Muscle layer of duodenum (tissue), 2 donors: ENCODE data around the gene ZNF554.

Experiments
- H3K27ac ChIP-seq: one replicate; pipeline ENCODE4 v1.7.0; 2013; ENCODE audit warnings: mild to moderate bottlenecking, low read length
- H3K27me3 ChIP-seq: one replicate; pipeline ENCODE4 v1.7.0; 2013; ENCODE audit warnings: low read depth, mild to moderate bottlenecking, control low read depth, low read length
- H3K36me3 ChIP-seq, 2 donors: one replicate each; pipeline ENCODE4 v1.7.0; 2013; ENCODE audit warnings: low read length in 2 of 2, control low read depth in 1 of 2, mild to moderate bottlenecking in 1 of 2; ENCODE audit not compliant: insufficient read depth in 2 of 2, control insufficient read depth in 1 of 2
- H3K4me1 ChIP-seq, 2 donors: one replicate each; pipeline ENCODE4 v1.7.0; 2013; ENCODE audit warnings: low read length in 2 of 2, mild to moderate bottlenecking in 2 of 2, control low read depth in 1 of 2, moderate library complexity in 1 of 2; ENCODE audit not compliant: insufficient read depth in 2 of 2, control insufficient read depth in 1 of 2
- H3K4me3 ChIP-seq, 2 donors: one replicate each; pipeline ENCODE4 v1.7.0; 2013; ENCODE audit warnings: low read length in 2 of 2, low read depth in 1 of 2, mild to moderate bottlenecking in 1 of 2
- H3K9me3 ChIP-seq, 2 donors: one replicate each; pipeline ENCODE4 v1.7.0; 2013; ENCODE audit warnings: low read length in 2 of 2, control low read depth in 1 of 2, mild to moderate bottlenecking in 1 of 2; ENCODE audit not compliant: control insufficient read depth in 1 of 2
- donor health status: healthy.

The ZNF554 gene

GRCh38 chr19:2819540-2820111, at the start of gene ZNF554:
Gene ZNF554, plus strand, starts transcription at chr19:2819868. Its CDS starts 204 bp downstream, at chr19:2820072.
- H3K9me3 ChIP-seq, result no peaks in the 10 kb centered on the region
- no peak within 1 kb of the TSS for H3K27ac ChIP-seq
- peaks cover 0 to 22% of the 10 kb centered on the region in 2 donors for H3K36me3 ChIP-seq
- no peaks in the 10 kb centered on the region for H3K27me3 ChIP-seq
- H3K4me3 ChIP-seq, result peak within 1 kb of the TSS; percentile 70 to 91
- peaks cover 0 to 8% of the 10 kb centered on the region in 2 donors for H3K4me1 ChIP-seq

- Histone ChIP-seq H3K4me3 (peak overlapping the region in 1 of 2 donors; percentile 17), H3K4me1 (peaks cover 0 to 34% of the 10 kb centered on the region in 2 donors), H3K9me3 (no peaks in the 10 kb centered on the region), H3K27me3 (no peaks in the 10 kb centered on the region), H3K27ac (no peak overlapping the region), H3K36me3 (peaks cover under 1 to 35% of the 10 kb centered on the region in 2 donors)
Observed at GRCh38 chr19:2770055-2771013, 49.3 kb upstream of the ZNF554 start.

GRCh38 chr19:2771786-2772674, 47.6 kb upstream of the ZNF554 start:
- Histone ChIP-seq H3K36me3 (peaks cover 0 to 19% of the 10 kb centered on the region in 2 donors), H3K4me3 (no peak overlapping the region), H3K4me1 (peaks cover 0 to 34% of the 10 kb centered on the region in 2 donors), H3K9me3 (no peaks in the 10 kb centered on the region), H3K27ac (peak overlapping the region; percentile 39), H3K27me3 (no peaks in the 10 kb centered on the region)

- H3K4me1 ChIP-seq, result peaks cover 0 to 34% of the 10 kb centered on the region in 2 donors
- H3K27me3 ChIP-seq, result no peaks in the 10 kb centered on the region
- H3K36me3 ChIP-seq, result peaks cover 0 to 8% of the 10 kb centered on the region in 2 donors
- no peak overlapping the region for H3K27ac ChIP-seq
- H3K4me3 ChIP-seq, result no peak overlapping the region
- H3K9me3 ChIP-seq, result no peaks in the 10 kb centered on the region
Observed at GRCh38 chr19:2774083-2774679, 45.5 kb upstream of the ZNF554 start.

GRCh38 chr19:2774953-2775555, 44.6 kb upstream of the ZNF554 start:
- Histone ChIP-seq H3K27ac (peak overlapping the region; percentile 82), H3K4me1 (peaks cover 0 to 39% of the 10 kb centered on the region in 2 donors), H3K4me3 (peak overlapping the region in 1 of 2 donors; percentile 37), H3K27me3 (no peaks in the 10 kb centered on the region), H3K9me3 (no peaks in the 10 kb centered on the region), H3K36me3 (peaks cover 0 to 8% of the 10 kb centered on the region in 2 donors)

DNA sequence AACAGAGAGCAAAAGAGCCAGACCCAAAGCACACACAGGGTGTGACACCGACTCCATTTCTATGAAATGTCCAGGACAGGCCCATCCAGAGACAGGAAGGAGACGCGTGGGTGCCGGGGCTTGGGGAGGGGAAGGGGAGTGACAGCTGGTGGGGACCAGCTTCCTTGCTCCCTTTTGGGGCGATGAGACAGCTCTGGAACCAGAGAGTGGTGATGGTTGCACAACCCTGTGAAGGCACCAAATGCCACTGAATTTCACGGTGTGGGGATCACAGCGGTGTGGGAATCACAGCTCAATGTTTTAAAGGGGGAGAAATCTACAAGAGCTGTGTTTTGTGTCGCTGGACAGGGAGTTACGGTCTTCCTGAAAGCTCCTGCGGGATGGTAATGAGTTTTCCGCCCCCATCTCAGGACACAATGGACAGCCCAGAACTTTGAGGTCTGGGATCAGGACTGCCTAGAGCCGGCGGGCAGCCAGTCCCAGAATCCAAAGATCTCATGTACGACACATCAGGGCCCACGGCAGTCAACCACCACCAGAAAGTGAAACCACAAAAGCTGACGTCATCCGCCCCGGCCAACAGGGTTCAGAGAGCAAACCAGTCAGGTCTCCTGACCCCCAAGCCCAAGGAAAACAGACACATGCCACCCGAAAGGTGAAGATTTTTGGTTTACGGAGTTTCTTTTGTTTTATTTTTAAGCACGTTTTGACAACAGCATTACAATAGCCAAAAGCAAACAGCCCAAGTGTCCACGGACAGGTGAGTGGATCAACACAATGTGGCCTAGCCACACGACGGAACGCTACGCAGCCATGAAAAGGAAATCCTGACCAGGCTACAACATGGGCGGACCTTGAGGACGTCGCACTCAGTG, 43.9 kb upstream of the ZNF554 start:
- Histone ChIP-seq H3K9me3 (no peaks in the 10 kb centered on the region), H3K27ac (peak overlapping the region; percentile 82), H3K36me3 (peaks cover 0 to 8% of the 10 kb centered on the region in 2 donors), H3K4me1 (peaks cover 3 to 39% of the 10 kb centered on the region in 2 donors), H3K4me3 (peak overlapping the region; percentile 13 to 37), H3K27me3 (no peaks in the 10 kb centered on the region)

DNA sequence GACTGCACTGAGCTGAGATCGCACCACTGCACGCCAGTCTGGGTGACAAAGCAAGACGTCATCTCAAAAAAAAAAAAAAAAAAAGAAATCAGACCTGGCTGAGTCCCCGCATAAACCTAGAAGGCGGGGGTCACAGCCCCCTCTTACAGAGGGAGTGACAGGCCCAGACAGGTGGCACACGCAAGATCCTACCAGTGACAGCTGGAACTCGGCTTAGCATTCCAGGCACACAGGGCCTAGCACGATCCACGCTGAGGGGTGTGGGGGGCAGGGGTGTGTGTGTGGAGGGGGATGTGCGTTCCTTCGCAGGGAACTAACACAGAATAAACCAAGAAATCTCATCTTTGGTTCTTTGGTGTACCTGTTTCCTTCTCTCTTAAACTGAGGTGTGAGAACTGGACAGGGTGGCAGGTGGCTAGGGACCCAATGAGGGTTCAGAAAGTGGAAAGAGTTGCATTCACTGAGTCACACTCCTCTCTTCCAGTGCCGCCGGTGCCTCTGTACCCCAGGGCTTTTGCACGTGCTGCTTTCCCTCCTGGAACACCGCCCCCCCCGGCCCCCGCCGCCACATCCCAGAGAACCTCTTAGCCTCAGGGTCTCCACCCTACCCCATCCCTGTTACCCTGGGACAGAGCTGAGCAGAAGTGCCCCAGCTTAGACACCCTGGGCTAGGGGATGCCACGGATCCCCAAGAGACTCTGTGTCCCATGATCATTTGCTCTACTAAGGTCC, 41.5 kb upstream of the ZNF554 start:
- Histone ChIP-seq H3K36me3 (peaks cover 0 to 8% of the 10 kb centered on the region in 2 donors), H3K27ac (no peak overlapping the region), H3K4me1 (peaks cover 8 to 41% of the 10 kb centered on the region in 2 donors), H3K27me3 (no peaks in the 10 kb centered on the region), H3K4me3 (no peak overlapping the region), H3K9me3 (no peaks in the 10 kb centered on the region)

DNA sequence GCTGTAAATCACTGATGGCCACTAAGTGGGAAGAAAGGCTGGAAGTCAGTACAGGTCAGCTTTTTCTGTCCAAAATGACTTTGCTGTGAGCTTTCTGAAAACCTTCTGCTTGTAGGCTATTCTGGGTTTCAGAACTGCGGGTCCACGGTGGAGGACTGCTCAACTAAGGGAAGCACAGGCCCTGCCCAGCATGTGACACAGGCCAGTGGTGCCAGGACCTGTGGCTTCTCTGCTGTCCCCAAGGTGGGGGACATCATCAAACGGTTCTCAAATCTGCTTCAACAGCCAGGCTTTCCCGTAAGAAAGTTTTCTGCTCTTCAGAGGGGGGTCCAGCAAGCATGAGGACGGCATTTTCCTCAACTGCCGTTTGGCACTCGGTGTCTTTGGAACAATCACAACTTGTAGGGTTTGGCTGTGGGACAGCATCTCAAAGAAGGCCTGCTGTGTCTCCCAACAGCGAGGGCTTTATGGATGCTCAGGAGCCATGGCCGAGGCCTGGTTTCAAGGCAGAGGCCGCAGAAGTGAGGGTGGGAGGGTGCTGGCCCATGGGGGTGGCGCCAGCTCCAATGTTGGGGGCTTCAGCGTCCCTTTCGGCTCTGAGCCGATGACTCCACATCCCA, 40.4 kb upstream of the ZNF554 start:
- Histone ChIP-seq H3K27ac (no peak overlapping the region), H3K4me3 (no peak overlapping the region), H3K4me1 (peaks cover 8 to 45% of the 10 kb centered on the region in 2 donors), H3K27me3 (no peaks in the 10 kb centered on the region), H3K36me3 (peaks cover 0 to 8% of the 10 kb centered on the region in 2 donors), H3K9me3 (no peaks in the 10 kb centered on the region)

DNA sequence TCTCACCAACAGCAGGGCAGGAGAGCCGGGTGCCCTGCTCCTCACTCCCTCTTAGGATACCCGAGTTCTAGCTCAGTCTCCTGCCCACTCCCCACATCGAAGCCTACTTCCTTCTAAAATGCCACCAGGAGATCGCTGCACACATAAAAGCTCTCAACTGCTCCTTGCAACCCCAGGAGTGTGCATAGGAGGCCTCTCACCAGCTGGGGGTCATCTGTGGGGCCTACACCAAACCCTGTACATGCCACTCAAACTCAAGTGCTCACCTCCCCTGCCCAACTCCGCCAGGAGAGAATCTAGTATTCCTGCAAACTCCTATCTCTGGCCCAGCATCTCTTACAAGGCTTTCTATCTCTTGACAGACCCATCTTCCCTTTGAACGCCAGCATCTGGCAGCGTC, 39.4 kb upstream of the ZNF554 start:
- H3K27ac ChIP-seq, result no peak overlapping the region
- H3K9me3 ChIP-seq, result no peaks in the 10 kb centered on the region
- peaks cover 8 to 48% of the 10 kb centered on the region in 2 donors for H3K4me1 ChIP-seq
- H3K27me3 ChIP-seq, result no peaks in the 10 kb centered on the region
- H3K36me3 ChIP-seq, result peaks cover 0 to 4% of the 10 kb centered on the region in 2 donors
- no peak overlapping the region for H3K4me3 ChIP-seq
